ENCODE data around the gene TGM2. TPM values are rescaled to one million over a fixed set of nuclear protein-coding genes. Genes with fewer than 3 reads are reported as not detected.
A peak's percentile ranks its signal among the peaks of the same experiment; 100 is the strongest.

TGM2 gene
- total RNA-seq, 1 donor from 2014 or later, result 390 TPM

DNA sequence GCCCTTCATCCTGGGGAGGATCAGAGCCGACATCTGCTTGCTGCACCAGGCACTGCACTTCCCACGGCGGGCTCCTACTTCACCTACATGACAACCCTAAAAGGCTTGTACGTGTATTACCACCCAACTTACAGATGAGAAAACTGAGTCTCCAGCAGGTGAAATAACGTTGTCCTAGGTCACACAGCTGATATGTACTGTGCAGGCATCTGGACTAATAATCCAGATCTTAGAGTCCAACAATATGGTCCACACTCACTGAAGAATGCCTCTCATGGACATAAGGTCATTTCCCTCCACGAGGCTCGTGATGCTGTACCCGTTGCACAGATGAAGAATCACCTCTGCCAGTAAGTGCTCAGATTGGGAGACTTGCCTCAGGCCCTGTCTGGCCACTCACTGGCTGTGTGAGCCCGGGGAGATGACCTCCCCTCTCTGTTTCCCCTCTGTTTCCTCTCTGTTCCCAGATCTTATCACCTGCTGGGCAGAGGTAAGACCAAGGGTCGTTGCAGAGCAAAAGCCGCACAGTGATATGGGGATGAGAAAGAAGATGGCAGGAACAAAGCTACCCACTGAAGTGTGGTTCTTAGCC, 32.1 kb downstream of the TGM2 start:
- no peak for DNase-seq (ENCODE audit: low read depth, low spot score)

DNA sequence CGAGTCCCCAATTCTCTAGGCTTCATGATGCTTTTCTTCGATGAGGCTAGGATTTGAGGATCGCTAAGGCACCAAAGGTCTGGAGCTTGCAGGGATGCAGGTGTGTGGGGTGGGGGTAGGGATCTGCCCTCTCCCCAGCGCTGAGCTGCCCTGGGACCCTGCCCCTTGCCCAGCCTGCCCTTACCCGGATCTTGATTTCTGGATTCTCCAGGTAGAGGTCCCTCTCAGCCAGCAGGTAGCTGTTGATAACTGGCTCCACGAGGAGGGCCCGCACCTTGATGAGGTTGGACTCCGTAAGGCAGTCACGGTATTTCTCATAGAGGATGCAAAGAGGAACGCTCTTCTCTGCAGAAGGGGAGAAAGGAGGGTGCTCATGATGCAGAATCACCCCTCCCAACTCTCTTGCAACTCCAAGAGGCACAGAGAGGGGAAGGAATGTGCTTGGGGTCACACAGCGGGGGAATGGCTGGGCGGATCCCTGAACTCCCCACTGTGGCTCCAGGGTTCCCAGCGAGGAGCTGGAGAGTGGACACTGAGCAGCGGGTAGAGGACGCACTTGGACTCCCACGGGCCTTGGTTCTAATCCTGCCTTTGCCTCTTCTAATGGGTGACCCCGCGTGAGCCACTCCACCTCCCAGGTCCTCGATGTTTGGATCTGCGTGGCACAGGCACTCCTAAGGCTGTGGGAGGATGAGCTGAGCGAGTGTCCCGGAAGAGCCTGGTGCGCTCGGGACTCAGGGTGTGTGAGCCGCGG, 32.7 kb downstream of the TGM2 start:
- no peak for DNase-seq (ENCODE audit: low read depth, low spot score)

DNA sequence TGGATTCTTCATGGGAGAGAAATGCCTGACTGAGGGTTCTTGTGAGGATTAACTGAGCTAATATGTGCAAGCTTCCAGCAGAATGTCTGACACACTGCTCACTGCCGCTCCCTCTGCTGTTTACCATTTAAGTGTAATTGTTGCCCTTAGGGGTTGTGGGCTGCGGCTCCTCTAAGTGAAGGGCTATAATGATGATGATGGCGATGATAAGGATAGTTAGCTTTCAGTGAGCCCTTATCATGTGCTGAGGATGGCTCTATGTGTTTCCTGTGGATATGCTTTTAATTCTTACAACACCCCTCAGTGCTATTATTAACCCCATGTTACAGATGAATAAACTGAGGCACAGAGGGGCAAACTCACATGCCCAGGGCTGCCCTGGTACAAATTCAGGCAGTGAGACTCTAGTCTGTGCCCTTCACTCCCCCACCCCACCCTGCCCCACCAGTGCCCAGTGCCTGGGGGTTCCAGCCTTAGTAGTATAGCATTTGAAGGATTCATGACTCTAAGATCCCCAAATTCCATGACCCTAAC, 33.4 kb downstream of the TGM2 start:
- no peak for DNase-seq (ENCODE audit: low read depth, low spot score)

DNA sequence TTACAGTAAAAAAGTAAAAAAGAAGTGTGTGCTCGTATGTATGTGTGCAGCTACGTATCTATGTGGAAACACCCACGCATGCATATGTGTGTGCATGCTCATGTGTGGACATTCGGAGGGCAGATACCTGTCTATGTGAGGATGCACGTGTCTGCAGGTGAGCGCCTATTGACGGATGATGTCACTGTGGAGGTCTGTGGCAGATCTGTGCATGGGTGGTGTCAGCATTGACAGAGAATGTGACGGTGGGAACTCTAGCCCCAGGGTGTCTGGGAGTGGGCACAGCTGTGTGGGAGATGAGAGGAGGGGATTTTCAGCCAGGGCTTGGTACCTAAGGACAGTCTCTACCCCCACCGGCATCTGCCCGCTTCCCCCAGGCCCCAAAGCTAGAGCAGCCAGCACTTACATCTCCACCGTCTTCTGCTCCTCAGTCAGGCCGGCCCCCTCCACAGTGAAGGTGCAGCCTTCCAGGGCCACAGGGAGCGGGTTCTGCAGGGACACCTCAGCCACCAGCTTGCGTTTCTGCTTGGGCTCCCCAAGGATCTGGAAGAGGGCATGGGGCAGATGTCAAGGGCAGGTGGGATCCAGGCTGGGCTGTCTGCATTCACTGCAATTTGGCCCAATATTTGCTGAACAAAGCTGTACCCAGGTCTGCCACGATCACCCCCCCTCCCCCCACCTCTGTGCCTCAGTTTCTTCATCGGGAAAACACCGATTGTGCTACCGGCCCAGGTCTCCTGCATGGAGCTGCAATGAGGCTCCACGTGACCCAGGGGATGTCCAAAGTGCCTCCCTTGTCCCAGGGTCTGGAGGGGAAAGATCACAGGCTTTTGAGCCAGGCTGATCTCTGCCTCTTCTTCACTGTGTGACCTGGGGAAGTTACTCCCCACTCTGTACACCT, 34.1 kb downstream of the TGM2 start:
- DNase-seq (ENCODE audit: low read depth, low spot score), result no peak

DNA sequence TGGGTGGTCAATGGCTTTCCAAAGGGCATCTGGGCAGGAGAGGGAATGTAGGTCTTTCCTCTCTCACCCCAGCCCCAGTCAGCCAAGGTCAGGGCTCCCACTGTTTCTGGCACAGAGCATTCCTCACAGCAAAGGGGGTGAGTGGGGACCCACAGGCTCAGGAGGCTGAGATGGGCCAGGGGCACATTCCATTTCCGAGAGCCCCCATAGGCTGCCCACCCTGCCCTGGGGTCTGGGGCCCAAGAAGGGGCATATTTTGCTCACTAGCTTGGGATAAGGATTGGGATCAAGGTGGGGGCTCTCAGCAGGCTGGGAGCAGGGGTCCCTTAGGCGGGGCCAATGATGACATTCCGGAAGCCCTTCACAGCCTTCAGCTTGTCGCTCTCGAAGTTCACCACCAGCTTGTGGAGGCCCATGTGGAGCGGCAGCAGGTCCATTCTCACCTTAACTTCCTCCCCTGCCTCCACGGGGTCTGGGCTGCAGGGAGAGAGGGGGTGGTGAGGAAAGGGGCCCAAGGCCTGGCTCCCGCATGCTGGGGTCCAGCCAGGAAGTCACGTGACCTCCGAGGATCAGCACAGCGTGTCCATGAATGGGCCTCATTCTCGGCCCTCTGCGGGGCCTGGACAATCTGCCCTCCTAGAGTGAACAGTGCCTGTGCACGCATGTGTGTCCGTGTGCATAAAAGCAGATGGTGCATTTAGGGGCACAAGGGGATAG, 35.0 kb downstream of the TGM2 start:
- DNase-seq (ENCODE audit: low read depth, low spot score), result no peak

DNA sequence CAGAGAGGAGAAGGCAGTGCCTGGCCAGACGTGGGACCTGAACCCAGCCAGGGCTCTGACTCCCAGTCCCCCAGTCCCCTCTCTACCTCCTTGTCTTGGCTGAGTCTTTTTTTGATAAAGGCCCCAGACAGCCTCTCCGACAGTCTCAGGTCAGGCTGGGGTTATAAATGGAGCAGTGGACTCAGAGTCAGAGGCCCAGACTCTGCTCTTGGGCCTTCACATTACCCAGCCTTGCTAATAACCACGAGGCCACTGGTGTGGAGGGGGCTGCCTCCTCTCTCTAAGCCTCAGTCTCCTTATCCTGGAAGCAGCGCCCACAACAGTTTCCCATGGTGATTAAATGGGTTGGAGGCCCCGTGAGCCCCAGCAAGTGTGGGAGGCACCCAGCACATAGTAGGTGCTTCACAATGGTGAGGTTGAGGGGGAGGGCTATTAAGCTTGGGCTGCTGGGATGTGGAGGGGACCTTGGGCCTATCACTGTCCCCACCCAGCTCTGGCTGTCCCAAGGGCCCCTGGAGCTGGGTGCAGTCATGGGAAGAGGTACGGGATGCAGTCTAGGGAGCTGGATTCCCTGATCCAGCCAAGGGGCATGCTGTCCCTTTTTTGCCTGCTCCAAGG, 35.7 kb downstream of the TGM2 start:
- no peak for DNase-seq (ENCODE audit: low read depth, low spot score)

DNA sequence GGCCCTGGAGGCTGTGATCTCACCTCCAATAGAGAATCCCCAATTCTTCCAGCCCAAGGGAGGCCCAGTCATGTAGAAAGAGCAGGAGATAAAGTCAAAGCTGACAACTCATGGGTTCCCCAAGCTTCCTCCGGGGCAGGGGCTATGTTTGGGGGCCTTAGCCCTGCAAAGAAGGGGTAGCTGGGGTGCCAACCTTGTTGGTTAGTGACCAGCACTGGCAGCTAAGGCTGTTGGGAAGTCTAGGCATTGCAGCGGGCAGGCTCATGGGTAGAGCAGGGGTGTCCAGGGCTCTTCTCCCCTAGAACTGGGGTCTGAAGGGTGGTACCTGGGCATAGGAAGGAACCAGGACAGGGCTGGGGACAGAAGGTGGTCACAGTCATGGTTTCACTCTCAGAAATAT, 36.4 kb downstream of the TGM2 start:
- DNase-seq (ENCODE audit: low read depth, low spot score), result no peak

DNA sequence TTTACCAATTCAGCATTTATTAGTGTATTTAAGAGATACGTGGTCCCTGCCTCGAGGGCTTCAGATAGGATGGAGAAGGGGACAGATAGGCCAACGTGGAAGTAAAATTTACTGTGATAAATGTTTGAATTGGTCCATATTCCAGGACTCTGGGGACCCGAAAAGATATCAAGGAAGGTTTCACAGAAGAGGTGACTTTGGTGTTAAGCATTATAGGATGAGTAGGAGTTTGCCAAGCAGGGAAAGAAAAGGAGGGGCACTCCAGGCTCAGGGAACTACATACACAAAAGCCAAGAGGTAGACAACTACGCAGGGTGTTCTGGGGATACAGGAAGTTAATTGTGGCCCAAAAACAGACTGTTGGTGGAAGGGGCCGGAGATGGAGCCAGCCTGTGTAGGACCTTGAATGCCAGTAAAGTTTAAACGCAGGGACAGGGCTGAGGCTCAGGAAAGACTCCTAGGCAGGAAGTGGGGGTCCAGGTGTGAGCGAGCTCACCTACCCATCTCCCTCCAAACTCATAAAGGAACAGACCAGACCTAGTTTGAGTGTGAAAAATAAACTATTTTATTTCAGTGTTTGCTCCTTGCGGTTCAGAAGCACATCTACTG, 37.0 kb downstream of the TGM2 start:
- DNase-seq (ENCODE audit: low read depth, low spot score), result no peak

DNA sequence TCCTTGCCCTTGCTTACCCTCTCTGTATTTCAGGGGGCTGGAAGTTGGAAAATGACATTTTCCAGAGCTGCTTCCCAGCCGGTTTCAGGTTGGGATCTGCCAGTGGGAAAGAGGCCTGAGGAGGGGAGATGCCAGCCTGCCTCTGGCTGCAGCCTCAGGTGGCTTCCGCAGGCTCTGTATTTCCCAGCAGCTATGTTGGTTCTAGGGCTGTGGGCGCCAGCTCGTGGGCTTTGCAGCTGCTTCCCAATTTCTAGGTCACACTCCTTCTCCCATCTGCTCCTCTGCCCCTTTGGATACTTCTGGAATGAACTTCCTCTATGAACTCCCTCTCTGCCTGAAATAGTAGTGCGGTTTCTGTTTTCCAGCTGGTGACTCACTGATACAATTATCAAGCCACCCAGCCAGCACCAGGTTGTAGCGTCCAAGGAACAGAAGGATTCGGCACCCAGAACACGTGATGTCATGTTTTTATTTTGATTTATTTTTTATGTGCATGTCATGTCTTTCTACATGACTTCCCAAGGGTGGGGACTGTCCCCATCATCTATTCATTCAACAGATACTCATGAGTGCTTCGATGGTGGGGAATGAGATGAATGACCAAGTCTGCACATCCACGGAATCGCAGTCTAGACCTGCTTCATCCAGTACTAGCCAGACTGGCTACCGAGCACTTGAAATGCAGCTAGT, 38.0 kb downstream of the TGM2 start:
- DNase-seq (ENCODE audit: low read depth, low spot score), result no peak

DNA sequence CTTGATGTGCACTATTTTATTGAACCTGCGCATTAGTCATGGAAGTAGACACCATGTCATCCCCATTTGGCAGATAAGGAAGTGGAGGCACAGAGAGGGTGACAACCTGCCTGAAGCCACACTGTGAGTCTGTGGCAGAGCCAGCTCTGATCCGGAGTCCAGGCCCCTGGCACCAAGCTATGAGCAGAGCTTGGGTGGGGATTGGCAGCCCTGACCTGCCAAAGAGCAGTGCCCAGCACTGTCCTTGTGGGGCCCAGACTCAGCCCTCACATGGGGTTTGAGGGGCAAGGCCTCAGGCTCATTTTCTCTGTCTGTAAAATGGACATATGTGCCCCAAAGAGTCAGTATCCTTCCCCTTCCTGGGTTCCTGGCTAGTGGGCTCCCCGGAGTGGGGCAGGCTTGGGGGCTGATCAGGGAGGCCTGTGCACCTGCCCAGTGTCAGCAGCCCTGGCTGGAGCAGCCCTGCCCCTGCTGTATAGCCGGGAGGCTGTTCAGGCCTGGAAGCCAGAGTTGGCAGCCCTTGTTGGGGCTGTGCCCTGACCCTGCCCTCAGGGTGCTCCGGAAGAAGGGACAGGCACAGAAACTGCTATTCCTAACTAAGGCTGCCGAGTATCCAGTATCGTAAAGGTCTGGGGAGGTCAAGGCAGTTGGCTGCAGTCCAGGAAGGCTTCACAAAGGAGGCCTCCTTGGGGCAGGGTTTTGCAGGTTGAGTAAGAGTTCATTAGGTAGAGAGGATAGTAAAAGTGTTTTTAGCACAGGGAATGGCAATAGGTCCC, 38.7 kb downstream of the TGM2 start:
- no peak for DNase-seq (ENCODE audit: low read depth, low spot score)

DNA sequence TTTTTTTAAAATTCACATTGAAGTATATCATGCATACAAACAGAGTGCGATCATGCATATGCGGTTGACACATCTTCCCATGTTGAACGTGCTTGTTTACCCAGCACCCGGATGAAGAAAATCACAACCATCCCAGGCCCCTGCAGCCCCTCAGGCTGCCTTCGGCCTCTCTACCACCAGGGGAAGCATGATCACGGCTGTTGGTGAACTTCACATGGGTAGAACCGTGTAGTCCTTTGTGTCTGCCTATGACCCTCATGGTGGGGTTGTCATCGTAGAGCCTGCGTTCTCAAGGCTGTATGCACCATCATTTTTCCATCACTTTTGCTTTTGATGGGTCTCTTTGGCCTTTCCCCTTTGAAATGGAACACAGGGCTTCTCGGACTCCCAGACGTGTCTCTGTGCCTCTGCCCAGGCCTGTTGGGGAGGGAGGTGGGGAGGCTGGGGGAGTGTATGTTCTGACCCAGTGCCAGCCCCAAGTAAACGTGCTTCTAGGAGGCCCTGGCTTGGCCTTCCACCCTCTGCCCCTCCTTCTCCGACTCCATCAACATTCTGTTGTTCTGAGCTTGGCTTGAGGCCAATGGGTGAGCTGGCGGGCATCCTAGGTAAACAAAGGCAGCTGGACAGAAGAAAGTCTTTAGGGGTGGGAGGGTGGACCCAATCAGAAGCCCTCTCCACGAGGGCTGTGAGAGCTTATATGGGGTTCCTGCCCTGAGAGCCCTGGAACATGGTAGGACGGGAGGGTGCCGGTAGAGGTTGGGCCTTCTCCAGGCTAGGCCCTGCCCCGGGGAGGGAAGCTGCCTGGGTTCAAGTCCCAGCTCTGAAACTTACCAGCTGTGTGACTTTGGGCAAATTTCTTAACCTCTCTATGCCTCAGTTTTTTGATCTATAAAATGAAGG, 39.7 kb downstream of the TGM2 start:
- peak; percentile 73 for DNase-seq (ENCODE audit: low read depth, low spot score)

DNA sequence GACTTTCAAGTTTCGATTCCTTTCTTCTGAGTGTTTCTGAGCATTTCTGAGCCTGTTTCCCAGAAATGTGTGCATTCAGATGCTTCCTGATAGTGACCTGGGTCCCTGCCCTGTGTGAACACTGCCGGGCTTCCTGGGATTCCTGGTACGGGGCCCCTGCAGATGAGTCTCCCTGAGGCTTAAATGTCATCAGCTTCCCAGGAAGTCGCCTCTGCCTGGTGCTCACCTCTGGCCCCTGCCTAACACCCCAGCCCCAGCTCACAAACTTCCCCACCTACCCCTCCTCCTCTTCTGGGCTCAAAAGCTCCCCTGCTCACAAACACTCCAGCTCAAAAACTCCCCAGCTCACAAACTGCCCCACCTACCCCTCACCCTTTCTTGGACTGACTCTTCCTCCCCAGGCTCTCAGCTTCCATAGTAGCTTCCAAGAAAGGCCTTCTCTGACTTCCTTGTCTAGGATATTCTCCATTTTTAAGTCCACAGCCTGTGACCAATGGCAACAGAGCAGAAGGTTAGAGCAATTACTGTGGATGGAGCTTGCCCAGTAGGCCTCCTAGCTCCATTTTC, 42.0 kb downstream of the TGM2 start:
- no peak for DNase-seq (ENCODE audit: low read depth, low spot score)

DNA sequence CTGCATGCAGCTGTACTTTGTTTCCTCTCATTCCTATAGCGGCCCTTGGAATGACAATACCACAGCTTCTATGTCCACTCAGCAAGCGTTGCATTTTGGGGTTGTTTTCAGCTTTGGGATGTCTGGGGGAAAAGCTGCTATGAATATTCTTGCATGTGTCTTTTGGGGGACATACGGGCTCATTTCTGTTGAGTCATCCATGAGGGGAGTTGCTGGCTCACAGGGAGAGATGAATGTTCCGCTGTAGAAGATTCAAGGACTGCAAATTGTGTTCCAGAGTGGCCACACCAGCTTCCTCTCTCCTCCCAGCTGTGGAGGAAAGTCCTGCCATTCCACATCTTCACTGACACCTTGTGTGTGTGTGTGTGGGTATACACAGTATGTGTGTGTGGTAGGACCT, 43.3 kb downstream of the TGM2 start:
- no peak for DNase-seq (ENCODE audit: low read depth, low spot score)

DNA sequence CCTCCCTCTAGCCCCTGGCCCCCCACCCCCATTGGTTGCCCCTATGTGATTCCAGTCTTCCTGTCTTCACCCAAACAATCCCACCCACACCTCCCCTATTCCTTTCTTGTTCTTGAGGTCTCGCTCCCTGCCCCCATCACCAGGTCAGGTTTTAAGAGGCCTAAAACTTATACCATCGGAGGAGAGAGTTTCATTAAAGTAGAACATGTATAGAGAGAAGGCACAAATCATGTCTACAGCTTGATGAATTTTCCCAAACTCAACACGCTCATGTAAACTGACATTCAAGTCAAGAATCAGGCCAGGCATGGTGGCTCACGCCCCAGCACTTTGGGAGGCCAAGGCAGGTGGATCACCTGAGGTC, 44.5 kb downstream of the TGM2 start:
- DNase-seq (ENCODE audit: low read depth, low spot score), result no peak

DNA sequence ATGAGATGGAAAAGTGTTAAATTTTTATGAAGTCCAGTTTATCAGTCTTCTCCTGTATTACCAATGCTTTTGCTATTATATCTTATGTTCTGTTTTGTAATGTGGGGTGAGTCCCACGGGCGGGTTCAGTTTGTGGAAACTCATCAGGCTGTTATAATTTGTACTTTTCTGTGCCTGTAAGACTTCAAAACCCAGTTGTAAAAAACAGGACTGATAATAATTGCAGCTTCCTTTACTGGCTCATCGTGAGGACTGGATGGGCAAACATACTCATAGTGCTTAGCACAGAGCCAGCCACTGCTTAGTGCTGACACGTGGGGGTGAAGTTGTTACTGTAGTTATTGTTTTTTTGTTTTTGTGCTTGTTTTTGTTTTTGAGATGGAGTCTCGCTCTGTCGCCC, 45.6 kb downstream of the TGM2 start:
- DNase-seq (ENCODE audit: low read depth, low spot score), result no peak

DNA sequence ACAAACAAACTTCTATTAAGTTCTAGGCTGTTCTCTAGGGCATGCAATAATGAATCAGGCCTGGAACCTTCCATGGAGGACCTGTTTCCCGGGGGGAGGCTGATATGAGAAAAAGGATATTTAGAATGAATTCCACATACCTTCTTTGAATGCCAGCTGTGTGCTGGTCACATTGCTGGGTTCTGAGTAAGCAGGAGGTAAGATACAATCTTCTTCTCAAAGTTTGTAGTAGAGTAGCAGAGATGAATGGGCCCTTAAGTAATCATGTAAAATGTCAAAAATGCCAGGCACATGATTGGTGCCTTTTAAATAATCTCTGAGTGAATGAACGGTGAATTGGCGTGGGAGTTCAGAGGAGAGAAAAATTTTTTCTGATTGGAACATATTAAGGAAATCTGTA, 47.4 kb downstream of the TGM2 start:
- DNase-seq (ENCODE audit: low read depth, low spot score), result peak; percentile 53

DNA sequence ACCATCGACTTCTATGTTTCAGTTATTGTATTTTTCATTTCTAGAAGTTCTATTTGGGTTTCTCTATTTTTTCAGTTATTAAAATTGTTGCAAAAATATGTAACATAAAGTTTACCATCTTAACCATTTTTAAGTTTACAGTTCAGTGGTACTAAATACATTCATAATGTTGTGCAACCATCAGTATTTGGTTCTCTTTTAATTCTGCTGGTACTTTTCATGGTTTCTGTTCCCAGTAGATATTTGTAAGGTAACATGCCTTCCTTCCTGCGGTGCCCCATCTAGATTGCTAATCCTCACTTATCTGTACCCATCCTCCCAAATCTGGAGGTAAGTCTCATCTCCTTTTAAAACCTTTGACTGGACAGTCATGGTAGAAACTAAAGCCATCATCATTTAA, 47.9 kb downstream of the TGM2 start:
- no peak for DNase-seq (ENCODE audit: low read depth, low spot score)

Measured in pulmonary artery endothelial cell (primary cell).